HG02885 (cell line): ENCODE measurements around the gene LYPD3.
A peak's percentile ranks its signal among the peaks of the same experiment; 100 is the strongest.
"Not testable (repeated sequence)": the region's sequence is repeated elsewhere in the genome, so short reads cannot be mapped to it uniquely, and the experiment has no call there.

Experiments
- ATAC-seq: cut with Tn5 transposase; IDR thresholded peaks from one replicate; pipeline ENCODE4 v1.9.1; 2021; ENCODE audit warnings: mild to moderate bottlenecking; ENCODE audit not compliant: unreplicated experiment, poor library complexity

Gene LYPD3

DNA sequence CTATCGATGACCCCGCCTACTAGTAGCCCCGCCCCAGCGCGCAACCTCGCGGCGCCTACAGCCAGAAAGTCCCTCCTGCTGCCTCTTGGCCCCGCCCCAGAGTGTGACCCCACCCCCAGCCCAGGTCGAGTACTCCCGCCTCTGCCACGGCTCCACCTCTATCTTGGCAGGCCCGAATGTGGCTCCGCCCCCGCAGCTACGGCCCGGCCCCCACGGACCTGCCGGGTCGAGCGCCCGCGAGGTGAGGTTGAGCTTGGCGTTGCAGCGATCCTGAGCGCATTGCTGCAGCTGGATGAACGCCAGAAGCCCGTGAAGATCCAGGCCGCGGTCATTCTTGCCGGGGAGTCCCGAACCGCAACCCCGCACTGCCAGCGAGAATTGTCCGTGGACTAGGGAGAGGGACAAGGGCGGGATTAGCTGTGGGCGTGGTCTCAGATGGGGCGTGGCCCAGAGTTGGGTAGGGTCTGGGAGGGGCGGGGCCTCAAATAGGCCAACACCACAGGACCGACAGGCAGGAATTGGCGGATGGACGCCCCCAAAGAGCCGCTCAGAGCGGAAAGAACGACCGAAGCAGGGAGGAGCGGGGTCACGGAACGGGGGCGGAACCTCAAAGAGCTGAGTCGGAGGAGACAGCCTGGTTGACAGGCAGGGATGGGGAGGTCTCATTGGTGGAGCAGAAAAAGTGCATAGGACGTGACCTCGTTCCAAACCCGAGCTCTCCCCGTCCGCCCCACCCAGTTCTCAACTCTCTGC is 1.9 kb downstream of the LYPD3 start:
- ATAC-seq, result peak; percentile 84

DNA sequence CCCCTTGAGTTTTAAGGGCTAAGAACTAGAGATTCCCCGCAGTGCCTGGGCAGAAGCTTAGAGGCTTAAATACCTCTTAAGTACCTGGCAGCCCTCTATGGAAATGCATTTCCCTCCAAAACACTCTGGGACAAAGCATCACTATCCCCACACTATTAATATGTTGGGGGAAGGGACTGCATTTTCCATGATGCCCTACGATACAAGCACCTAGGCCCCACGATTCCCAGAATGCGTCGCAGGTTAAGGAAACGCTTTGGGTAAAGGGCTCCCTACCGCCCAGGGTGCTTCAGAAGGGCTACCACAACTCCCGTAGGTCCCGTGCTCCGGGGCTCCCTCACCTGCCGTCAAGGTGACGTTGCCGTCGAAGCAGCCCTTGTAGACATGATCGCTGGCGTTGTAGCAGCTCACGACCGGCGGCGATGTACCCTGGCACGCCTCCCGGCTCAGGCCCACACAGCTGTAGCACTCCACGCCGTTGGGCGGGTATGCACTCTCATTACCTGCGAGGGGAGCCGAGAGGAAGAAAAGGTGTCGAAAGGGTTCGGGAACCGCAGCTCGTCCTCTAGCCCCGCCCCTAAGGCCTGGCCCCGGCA is 2.5 kb downstream of the LYPD3 start:
- ATAC-seq, result no peak

DNA sequence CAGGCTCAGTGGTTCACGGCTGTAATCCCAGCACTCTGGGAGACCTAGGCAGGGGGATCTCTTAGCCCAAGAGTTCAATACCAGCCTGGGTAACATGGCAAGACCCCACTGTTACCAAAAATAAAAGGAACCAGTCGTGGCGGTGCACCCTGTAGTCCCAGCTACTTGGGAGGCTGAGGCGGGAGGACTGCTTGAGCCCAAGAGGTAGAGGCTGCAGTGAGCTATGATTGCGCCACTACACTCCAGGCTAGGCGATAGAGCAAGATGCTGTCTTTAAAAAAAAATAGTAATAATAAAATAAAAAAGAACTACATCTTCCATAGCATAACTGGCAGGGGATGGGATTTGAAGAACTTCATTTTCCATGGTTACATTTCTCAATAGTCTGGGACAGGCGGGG is 3.0 kb downstream of the LYPD3 start:
- ATAC-seq, result no peak

DNA sequence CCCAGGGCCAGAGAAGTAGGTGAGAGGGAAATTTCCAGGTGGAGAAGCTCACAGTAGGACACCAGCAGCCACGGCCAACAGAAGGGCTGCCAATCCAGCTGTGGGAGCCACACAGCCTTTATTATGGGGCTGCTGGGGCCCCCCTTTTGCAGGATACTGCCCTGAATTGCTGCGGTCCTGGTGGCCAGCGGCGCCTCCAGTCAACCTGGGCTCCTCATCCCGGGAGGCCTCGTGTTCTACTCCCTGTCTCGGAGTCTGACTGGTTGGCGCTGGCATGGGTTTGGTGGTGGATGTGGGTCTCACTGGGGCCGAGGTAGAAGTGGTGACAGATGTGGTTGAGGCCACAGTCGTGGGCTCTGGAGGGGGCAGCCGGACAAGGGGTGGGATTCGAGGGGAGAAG is 4.1 kb downstream of the LYPD3 start:
- no peak for ATAC-seq

DNA sequence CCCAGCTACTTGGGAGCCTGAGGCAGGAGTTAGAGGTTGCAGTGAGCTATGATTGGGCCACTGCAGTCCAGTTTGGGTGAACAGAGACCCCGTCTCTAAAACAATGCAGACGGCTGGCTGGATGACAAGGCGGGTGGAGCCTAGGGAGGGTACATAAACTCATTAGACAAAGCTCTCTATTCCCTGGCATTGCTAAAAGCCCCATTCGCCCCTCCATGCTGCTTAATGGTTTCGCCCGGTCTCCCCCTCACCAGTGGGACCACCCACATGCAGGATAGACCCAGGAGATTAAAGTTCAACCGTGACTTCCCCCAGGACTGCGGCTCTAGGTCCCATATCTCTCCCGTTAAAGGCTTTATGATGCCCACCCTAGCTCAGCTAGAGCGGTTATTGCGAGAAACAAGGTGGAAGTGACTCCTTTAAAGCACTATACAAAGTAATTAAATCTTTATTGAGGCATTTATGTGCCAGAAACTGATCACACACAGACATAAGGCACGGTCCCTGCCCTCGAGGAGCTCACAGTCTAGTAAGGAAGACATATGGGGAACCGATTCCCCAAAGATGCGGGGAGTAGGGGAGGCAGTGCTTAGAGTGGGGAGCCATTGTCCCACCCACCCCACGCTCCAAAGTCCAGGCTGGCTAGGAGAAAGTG is 4.9 kb downstream of the LYPD3 start:
- ATAC-seq, result no peak

DNA sequence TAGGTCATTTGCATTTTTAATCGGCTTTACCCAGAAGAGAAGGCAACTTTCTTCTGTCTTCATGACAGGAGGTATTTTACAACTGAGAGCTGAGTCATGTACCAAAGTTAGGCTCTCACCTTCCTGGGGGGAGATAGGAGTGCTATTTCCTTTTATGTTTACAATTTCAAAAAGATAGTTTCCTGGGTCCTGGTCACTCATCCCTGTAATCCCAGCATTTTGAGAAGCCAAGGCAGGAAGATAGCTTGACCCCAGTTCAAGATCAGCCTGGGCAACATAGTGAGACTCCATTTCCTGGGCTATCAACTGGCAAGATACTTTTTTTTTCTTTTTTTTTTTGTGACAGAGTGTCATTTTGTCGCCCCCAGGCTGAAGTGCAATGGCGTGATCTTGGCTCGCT is 7.6 kb downstream of the LYPD3 start:
- no peak for ATAC-seq

DNA sequence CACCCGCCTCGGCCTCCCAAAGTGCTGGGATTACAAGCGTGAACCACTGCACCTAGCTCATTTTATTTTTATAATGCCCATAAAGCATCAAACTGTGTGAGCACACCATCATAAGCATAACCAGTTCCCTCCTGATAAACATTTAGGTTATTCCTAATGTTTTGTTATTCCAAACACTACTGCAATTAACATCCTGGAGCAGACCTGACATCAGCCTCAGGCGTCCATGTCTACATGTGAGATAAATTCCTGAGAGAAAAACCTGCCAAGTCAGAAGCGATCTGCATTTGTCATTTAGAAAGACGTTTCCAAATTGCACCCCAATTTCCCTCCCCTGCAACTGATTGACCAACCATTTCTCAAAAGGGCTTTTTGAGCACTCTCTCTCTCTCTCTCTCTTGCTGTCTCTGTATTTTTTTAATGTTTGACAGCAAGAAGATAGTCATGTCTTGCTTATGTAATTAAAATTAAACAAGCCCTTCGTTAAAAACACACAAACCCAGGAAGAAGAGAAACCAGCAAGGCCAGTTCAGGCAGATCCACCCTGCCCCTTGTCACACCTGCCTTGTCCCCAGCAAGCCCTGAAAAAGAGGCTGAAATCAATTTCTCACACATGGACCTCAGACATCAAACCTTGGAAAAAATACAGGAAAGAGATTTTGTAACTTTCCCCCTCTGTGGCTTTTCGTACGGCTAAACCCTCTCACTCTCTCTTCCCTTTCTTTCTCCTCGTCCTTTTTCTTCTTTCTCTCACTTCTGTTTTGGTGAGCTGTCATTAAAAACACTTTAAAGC is 9.9 kb downstream of the LYPD3 start:
- ATAC-seq, result no peak

DNA sequence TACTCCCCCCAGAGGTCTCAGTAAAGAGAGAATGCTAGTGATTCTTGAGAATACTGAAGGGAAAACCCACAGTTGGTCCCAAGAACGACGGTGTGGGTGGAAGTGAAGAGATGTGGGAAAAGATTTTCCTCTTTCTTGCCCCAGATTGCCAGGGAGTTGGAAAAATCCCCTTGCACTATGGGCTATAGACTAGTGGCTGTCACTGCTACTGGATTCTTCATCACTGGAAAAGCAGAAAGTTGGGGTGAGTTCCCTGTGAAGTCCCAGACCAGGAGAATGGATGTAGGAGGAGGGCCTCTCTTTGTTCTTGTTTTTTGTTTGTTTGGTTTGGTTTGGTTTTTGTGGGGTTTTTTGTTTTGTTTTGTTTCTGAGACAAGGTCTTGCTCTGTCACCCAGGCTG is 11.4 kb downstream of the LYPD3 start:
- no peak for ATAC-seq

DNA sequence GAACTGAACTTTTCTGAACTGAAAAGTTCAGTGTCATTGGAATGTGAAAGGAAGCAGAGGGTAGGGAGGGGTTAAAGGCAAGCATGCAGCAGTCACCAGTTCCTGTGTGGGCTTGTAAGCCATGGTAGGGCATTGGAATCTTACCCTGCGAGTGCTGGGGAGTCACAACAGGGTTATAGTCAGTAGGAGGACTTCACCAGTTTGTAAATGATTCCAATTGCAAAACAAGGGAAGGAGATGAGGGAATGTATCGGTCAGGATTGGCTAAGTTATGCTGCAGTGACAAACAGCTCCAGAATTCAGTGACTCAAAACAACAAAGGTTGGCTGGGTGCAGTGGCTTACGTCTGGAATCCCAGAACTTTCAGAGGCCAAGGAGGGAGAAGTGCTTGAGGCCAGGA is 12.8 kb downstream of the LYPD3 start:
- no peak for ATAC-seq

DNA sequence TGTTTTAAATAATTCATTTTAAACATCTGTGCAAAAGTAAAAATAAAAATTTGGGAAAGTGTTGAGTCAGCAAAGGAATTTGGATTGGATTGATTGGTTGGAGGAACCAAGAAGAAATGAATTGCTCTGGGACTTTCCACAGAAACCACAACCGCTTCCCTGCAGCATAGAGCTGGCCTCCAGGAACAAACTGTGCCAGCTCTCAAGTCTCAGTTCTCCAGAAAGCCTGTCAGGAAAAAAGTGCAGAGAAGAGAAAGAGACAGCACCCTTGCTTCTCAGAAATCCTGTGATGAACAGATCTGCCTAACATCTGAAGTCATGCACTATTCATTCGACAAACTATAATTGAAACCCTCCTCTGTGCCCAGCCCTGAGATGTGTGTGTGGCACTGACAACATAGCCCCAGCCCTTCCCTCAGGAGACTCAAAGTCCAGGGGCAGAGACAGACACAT is 14.8 kb downstream of the LYPD3 start:
- ATAC-seq, result no peak

DNA sequence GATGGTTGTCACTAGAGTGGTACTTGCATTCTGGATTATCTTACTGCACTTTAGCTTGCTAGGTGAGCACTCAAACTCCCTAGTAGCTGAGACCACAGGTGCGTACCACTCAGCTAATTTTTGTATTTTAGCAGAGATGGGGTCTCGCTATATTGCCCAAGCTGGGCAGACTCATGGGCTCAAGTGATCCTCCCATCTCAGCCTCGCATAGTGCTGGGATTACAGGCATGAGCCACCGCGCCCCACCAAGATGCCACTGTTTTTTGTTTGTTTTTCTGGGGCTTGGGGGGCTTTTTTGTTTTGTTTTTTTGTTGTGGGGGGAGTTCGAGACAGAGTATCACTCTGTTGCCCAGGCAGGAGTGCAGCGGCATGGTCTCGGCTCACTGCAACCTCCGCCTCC is 17.8 kb downstream of the LYPD3 start:
- ATAC-seq, result no peak

DNA sequence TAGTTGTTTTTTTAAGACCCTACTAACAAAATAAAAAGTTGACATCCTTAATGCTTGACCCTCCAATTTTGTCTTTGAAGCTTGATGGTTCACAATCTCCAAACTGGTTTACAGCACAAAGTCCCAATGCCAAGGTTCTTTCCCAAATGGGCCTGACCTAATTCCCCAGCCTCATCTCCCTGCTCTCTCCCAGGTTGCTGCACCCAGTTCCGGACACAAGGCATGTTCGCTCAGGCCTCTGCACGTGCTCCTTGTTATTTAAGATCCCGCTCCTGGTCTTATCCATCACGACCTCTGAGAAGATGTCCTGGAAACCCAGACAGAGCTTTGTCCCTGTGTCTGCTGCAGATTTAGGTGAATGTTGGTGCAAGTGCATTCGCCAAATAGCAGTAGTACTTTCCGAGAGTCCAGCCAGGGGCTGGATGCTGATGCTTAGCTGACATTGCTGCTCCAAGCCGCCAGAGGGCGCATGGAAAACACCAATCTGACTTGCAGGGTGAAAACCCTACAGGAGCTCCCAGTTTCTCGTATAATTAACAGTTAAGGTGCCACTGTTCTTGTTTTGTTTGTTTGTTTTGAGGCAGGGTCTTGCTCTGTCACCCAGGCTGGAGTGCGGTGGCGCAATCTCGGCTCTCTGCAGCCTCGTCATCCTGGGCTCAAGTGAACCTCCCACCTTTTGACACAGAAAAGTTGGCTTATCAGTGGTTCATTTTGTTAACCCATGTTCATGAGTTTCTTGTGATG is 18.5 kb downstream of the LYPD3 start:
- no peak for ATAC-seq

DNA sequence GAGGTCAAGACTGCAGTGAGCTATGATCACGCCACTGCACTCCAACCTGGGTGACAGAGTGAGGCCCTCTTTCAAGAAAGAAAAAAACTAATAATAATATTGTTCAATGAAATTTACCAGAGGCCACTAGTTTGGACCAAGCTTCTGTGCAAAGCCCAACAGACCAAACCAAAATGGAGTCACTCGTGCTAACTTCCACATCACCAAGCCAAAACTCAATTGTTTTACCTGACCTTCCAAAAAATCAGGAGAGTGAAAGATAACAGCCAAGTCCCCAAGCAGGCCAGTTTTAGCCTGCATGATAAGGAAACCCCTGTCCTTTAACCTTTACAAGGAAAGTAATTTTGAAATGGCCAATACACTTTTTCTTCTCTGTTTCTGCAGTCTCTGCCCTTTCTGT is 20.0 kb downstream of the LYPD3 start:
- no peak for ATAC-seq

DNA sequence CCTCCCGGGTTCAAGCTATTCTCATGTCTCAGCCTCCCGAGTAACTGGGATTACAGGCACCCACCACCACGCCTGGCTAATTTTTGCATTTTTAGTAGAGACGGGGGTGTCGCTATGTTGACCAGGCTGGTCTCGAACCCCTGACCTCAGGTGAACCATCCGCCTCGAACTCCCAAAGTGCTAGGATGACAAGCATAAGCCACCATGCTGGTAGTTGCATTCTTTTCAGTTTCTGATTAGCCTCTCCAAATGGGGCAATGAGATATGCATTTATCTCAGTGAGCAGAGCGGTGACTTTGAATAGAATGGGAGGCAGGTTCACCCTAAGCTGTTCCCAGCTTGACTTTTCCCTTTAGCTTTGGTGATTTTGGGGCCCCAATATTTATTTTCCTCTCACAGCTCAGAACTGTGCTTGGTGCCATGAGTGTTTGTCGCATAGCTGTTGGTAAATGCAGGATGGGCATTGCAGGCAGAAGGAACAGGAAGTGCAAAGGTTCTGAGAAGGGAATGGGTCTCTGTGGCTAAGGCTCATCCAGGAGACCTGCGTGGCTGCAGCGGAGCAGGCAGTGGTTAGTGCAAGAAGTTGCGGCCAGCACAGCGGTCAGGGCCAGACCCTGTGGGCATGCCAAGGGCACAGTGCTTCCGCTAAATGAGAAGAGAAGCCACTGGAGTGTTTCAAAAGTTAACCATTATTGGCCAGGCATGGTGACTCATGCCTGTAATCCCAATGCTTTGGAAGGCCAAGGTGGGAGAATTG is 20.7 kb downstream of the LYPD3 start:
- ATAC-seq, result no peak

DNA sequence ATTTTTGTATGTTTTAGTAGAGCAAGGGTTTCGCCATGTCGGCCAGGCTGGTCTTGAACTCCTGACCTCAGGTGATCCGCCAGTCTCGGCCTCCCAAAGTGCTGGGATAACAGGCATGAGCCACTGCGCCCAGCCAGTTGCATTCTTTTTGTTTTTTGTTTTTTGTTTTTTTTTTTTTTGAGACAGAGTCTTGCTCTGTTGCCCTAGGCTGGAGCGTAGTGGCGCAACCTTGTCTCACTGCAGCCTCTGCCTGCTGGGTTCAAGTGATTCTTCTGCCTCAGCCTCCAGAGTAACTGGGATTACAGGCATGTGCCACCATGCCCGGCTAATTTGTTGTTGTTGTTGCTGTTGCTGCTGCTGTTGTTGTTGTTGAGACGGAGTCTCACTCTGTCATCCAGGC is 21.3 kb downstream of the LYPD3 start:
- ATAC-seq, result not testable (repeated sequence)

DNA sequence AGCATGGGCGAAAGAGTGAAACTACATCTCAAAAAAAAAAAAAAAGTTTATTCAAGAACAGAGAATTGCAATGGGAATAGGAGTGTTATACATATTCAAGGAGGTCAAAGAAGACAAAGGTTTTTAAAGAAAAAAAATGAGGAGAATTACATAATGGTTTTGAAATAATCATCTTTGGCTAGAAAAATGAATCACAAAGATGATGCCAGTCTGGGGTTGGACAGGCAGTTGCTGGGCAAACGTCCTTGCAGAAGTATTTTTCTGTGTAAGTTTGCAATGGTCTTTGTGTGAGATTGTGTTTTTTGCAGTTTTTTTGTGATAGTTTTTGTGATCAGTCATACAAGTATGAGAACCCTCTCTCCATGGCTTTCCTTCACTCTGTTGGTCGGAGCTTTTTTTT is 23.7 kb downstream of the LYPD3 start:
- no peak for ATAC-seq

DNA sequence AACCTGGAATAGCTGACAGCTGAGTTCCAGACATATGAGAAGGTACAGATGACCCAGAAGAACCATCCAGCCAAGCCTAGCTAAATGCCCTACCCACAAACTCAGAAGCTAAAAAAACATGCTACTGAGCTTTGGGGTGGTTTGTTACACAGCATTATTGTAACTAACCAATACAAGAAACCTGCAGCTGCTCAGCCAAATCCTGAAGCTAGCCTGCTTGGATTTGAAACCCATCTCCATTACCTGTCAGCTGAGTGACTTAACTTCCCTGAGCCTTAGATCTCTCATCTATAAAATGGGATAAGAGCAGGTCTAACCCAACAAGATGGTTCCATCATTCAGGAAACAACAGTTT is 25.7 kb downstream of the LYPD3 start:
- no peak for ATAC-seq

DNA sequence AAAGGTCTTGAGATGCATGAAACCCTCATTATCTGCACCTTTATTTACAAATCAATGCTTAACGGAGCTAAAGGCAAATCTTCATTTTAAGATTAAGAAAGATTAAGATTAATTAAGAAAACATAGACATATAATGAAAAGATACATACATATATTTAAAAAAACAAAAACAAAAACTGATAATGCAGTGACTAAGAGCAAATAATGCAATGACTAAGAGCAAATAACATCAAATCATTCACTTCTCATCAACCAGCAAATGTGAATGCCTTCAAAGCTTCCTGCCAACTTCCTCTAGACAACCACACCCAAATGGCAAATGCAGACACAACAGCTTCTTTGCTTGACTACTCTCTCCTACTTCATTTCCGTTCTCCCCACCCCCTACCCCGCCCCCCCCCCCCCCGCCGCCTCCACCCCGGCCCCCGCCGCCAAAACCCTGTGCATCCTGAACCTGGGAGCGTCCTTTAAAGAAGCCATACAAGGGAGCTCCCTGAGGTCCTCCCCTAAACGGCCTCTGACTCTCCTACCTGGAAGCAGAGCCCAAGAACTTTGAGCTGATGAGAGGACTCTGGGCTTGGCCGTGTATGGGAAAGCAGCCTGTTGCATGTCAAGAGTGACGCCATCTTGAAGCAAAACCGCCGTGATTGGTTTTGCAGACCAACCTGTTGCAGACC is 26.2 kb downstream of the LYPD3 start:
- no peak for ATAC-seq
